Fibroblast of the aortic adventitia (primary cell): ENCODE measurements around the gene FMN1. TPM values are rescaled to one million over a fixed set of nuclear protein-coding genes. Genes with fewer than 3 reads are reported as not detected.

Experiments used
- DNase-seq: peaks from one replicate; pipeline ENCODE4 v3.0.0-alpha.2; 2010; ENCODE audit warnings: low read depth
- H3K4me3 ChIP-seq: 2 replicates; pipeline ENCODE4 v1.5.1; 2011; ENCODE audit warnings: low read depth, mild to moderate bottlenecking, control low read depth, low read length, moderate library complexity
- total RNA-seq: library from RNA; depleted of rRNA; stranded (reverse); fragments of >200 nt; gene quantifications from 2 replicates; pipeline ENCODE4 v1.2.3, GENCODE V29; 2012; ENCODE audit warnings: low replicate concordance
- TF ChIP-seq, protein P1 (sequence below): IDR thresholded peaks from 2 replicates; pipeline ENCODE4 v1.5.1; 2011; ENCODE audit warnings: mild to moderate bottlenecking, low read length, control low read depth, inconsistent platforms; ENCODE audit not compliant: insufficient read depth

Gene FMN1
- total RNA-seq, 1 donor: 1.1 TPM

DNA sequence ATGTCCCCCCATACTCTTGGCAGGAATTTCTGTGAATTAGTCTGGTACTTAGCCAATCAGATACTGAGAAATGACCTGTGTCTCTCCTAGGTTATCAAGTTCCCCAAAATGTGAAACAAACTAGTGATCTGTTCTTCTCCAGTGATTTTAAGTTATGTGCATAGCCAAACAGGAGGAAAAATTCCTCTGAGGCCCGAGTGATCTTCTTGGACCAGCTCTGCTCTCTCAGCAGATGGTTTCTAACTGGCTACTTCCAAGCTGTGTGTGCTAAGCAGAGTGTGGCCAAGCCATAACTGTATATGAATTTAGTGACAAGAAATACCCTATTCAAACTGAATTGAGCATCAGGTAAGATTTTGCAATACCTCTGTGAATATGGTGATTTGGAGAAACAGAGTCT is 387.2 kb downstream of the FMN1 start:
- no peak for DNase-seq
- TF ChIP-seq, protein P1, sequence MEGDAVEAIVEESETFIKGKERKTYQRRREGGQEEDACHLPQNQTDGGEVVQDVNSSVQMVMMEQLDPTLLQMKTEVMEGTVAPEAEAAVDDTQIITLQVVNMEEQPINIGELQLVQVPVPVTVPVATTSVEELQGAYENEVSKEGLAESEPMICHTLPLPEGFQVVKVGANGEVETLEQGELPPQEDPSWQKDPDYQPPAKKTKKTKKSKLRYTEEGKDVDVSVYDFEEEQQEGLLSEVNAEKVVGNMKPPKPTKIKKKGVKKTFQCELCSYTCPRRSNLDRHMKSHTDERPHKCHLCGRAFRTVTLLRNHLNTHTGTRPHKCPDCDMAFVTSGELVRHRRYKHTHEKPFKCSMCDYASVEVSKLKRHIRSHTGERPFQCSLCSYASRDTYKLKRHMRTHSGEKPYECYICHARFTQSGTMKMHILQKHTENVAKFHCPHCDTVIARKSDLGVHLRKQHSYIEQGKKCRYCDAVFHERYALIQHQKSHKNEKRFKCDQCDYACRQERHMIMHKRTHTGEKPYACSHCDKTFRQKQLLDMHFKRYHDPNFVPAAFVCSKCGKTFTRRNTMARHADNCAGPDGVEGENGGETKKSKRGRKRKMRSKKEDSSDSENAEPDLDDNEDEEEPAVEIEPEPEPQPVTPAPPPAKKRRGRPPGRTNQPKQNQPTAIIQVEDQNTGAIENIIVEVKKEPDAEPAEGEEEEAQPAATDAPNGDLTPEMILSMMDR: no peak
- no peak overlapping the region for H3K4me3 ChIP-seq

DNA sequence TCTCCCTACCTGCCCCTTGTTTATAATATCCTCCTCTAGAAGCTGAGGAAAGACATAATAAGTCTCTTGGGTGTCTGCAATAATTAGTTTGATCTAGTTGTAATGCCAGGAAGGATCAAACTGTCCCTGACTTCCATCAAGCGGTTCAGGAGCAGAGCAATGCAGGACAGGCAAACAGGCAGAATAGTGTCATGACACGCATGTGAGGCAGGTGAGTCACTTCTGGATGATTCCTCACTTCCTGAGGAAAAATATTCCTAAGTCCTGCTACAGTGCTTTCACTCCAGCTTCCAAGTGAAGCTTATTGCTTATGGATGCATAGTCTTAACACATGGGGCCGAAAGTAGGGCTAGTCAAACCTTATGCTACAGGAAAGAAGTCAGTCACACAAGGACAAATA is 390.9 kb downstream of the FMN1 start:
- H3K4me3 ChIP-seq: no peak overlapping the region
- DNase-seq: no peak
- TF ChIP-seq, protein P1: no peak

DNA sequence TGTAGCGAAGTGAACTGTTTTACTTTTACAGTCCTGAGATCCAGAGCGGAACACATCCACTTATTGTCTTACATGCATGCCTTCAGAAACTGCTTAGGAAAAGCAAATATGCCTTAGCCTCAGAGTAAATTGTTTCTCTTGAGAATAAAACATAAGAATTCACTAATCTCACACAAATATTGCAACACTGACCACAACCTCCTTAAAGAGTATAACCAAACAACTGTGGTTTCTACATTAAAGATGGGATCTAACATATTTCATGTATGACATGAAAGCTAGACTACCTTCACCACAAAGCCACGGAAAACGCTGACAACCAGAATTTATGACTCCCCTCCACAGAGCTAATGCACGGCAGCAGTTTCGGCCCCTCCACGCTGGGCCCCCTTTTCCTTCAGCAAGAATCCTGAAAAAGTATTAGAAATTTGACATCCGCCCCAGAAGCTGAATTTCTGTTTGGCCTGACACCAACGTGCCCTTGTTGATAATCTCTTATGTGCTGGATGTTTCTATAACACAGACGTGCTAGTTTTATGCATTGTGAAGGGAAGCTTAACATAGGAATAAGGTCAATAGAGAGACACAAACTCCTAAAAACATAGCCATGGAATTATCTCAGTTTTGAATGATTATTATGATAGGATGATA is 392.1 kb downstream of the FMN1 start:
- TF ChIP-seq, protein P1: no peak
- H3K4me3 ChIP-seq: no peak overlapping the region
- DNase-seq: peak; percentile 93

DNA sequence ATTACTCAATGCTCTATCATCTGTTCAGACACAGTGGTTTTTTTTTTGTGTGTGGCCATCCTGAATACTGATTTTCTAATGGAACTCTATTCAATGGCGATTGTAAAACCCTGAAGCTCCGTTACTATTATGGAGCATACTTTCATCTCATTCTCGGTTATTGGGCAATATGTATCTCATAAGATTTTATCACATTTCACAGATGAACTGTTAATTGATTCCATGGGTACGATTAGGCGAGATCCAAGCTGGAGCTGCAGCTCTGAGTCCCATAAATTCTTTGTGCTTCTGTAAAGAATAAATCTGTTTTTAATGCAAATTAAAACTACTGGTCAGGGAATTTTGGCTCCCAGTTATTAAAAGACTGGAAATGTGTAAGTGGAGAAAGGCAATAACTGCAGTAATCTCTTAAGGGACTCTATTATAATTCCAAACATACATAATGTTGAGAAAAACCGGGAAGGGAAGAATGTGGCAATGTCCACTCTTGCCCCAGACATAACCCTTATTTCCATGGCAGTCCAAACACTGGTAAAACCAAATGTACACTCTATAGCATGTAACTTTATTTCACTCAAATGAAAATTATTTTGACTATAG is 394.5 kb downstream of the FMN1 start:
- no peak overlapping the region for H3K4me3 ChIP-seq
- DNase-seq: no peak
- TF ChIP-seq, protein P1: no peak

DNA sequence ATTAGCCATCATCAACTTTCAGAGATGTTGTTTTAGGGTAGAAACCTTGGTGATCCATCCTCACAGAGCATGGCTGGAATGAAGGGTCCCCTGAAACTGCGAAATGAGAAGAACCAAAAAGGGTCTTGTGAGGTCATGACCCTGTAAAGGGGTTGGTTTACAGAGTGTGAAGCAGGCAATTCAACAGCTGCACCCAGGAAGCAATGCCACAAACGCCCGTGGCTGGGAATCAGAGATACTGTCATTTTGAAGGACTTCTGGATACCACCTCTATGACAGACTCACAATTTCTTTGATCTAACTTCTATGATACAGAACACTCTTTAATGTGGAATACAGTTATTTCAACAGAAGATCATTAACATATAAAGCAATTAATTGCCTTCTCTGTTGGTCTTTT is 397.7 kb downstream of the FMN1 start:
- TF ChIP-seq, protein P1: no peak
- no peak overlapping the region for H3K4me3 ChIP-seq
- DNase-seq: no peak

DNA sequence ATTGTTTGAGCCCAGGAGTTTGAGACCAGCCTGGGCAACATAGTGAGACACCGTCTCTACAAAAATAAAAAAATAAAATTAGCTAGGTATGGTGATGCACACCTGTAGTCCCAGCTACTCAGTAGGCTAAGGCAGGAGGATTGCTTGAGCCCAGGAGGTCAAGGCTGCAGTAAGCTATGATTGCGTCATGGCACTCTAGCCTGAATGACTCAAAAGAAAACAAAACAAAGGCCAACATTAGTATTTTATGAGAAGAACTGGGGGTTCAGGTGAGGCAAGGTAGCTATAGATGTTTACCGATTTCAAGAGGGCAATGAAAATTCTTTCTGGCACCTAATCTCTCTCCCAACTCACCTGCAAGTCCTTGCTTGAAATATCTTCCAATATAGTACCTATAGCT is 399.5 kb downstream of the FMN1 start:
- H3K4me3 ChIP-seq: no peak overlapping the region
- TF ChIP-seq, protein P1: no peak
- no peak for DNase-seq

DNA sequence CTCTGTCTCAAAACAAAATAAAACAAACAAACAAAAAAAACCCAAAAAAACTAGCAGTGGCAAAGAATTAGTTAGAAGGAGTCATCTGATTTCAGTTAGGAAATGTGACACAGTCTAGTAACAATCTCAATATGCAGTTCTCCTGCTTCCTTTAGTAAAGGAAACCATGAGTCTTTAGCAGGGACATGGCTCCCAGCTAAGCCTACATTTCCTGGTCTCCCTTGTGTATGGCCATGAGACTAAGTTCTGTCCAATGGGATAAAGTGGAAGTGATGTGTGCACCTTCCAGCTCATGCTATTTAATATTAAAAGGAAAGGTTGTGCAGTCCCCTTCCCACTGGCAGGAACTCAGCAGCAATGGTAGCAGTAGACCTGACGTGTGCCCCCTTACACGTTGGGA is 402.1 kb downstream of the FMN1 start:
- DNase-seq: no peak
- no peak overlapping the region for H3K4me3 ChIP-seq
- TF ChIP-seq, protein P1: no peak
